ENCODE measurements around the gene SLC6A3. TPM values are rescaled to one million over a fixed set of nuclear protein-coding genes. Genes with fewer than 3 reads are reported as not detected.

Gene SLC6A3
- total RNA-seq, 1 donor from 2014 or later, result not detected

DNA sequence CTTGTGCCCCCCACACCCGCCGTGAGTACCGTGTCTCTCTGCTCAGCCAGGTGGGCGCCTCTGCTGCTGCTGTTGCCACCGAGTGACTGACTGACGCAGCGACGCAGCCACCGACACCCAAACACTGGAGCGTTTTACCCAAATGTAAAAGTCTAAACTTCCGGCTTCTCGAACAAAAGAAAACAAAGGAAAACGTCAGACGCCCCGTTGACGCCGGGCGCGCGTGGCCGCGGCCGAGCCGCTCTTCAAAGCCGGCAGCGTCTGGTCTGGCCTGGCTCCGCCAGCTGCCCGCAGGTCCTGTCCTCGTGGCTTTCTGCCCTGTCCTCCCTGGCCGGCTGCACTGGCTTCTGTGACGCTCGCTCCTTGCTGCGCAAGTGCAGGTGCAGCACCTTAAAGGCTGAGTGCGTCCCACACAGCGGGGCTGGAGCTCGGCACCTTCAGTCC, 58.9 kb downstream of the SLC6A3 start:
- TF ChIP-seq, protein P1, sequence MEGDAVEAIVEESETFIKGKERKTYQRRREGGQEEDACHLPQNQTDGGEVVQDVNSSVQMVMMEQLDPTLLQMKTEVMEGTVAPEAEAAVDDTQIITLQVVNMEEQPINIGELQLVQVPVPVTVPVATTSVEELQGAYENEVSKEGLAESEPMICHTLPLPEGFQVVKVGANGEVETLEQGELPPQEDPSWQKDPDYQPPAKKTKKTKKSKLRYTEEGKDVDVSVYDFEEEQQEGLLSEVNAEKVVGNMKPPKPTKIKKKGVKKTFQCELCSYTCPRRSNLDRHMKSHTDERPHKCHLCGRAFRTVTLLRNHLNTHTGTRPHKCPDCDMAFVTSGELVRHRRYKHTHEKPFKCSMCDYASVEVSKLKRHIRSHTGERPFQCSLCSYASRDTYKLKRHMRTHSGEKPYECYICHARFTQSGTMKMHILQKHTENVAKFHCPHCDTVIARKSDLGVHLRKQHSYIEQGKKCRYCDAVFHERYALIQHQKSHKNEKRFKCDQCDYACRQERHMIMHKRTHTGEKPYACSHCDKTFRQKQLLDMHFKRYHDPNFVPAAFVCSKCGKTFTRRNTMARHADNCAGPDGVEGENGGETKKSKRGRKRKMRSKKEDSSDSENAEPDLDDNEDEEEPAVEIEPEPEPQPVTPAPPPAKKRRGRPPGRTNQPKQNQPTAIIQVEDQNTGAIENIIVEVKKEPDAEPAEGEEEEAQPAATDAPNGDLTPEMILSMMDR (IDR thresholded peaks at IDR 0.05), result no peak
- Mint-ChIP-seq H3K27ac (ENCODE audit: unreplicated experiment) (peak overlapping the region; percentile 67), H3K36me3 (ENCODE audit: unreplicated experiment) (no peaks in the 10 kb centered on the region), H3K4me3 (ENCODE audit: unreplicated experiment) (peak overlapping the region; percentile 76), H3K9me3 (ENCODE audit: unreplicated experiment) (no peaks in the 10 kb centered on the region), H3K4me1 (ENCODE audit: unreplicated experiment) (peaks cover 9% of the 10 kb centered on the region), H3K27me3 (ENCODE audit: unreplicated experiment) (peaks cover 41% of the 10 kb centered on the region)
- no peak for DNase-seq (ENCODE audit: extremely low spot score, unreplicated experiment)

DNA sequence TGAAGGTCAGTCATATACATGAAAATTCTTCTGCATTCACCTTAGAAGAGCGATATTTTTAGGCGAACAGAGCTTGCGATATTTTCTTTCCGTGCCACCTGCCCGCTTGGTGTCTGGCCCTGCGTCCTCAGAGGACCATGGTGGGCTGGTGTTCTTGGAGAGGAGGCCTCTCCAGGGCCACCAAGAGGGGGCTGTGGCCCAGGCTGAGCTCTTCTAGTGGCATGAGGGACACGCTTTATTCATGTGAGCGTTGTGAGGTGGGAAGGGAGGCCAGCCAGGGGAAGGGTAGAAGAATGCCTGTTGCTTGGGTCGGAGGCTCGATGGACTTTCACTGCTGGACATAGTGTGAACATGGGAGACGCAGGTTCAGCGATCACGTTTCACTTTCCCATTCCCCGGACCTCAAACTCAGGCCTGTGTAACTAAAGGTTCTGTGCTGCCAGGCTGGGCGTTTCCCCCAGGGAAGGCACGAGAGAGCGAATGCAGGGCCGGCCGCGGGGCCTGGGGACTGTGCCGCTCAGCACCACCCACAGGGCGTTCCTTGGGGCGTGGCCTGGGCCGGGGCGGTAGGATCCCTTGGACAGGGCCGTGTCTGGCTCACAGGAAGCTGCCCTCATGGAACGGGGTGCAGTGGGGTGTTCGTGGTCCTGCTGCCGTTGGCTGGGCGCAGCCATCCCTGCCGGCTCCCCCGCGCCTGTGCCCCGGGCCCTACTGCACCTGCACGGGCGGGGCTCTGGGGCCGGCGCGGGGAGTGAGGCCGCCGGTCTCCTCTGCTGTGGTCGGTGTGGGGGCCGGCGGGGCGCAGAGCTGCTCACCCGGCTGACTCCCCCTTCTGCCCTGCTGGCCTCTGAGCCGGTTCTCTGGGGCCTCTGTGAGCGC, 59.6 kb downstream of the SLC6A3 start:
- DNase-seq (ENCODE audit: extremely low spot score, unreplicated experiment), result no peak
- peak overlapping the region; percentile 67 for H3K27ac Mint-ChIP-seq (ENCODE audit: unreplicated experiment)
- peak overlapping the region; percentile 76 for H3K4me3 Mint-ChIP-seq (ENCODE audit: unreplicated experiment)
- peaks cover 41% of the 10 kb centered on the region for H3K27me3 Mint-ChIP-seq (ENCODE audit: unreplicated experiment)
- H3K36me3 Mint-ChIP-seq (ENCODE audit: unreplicated experiment), result no peaks in the 10 kb centered on the region
- H3K4me1 Mint-ChIP-seq (ENCODE audit: unreplicated experiment), result peaks cover 9% of the 10 kb centered on the region
- H3K9me3 Mint-ChIP-seq (ENCODE audit: unreplicated experiment), result no peaks in the 10 kb centered on the region
- TF ChIP-seq, protein P1 (IDR thresholded peaks at IDR 0.05), result no peak

DNA sequence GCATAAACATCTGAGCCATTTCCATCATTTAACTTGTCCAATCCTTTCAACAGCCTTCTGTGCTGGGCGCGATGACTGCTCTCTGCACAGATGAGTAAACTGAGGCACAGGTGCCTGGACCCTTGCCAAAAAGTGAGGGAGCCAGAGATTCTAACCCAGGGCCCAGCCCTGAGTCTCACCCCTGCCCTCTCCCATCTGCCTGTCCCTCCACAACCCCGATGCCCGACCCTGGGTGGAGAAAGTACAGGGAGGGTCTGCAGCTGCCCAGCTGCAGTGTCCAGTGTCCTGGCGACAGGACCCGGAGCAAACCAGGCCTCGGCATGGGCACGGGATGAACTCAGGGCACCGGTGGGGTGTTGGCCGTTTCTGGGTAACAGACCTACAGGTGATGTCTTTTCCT, 60.7 kb downstream of the SLC6A3 start:
- H3K36me3 Mint-ChIP-seq (ENCODE audit: unreplicated experiment), result no peaks in the 10 kb centered on the region
- peaks cover 6% of the 10 kb centered on the region for H3K9me3 Mint-ChIP-seq (ENCODE audit: unreplicated experiment)
- H3K4me3 Mint-ChIP-seq (ENCODE audit: unreplicated experiment), result no peak overlapping the region
- TF ChIP-seq, protein P1 (IDR thresholded peaks at IDR 0.05), result no peak
- no peak overlapping the region for H3K27ac Mint-ChIP-seq (ENCODE audit: unreplicated experiment)
- peaks cover 41% of the 10 kb centered on the region for H3K27me3 Mint-ChIP-seq (ENCODE audit: unreplicated experiment)
- DNase-seq (ENCODE audit: extremely low spot score, unreplicated experiment), result no peak
- H3K4me1 Mint-ChIP-seq (ENCODE audit: unreplicated experiment), result peaks cover 9% of the 10 kb centered on the region

DNA sequence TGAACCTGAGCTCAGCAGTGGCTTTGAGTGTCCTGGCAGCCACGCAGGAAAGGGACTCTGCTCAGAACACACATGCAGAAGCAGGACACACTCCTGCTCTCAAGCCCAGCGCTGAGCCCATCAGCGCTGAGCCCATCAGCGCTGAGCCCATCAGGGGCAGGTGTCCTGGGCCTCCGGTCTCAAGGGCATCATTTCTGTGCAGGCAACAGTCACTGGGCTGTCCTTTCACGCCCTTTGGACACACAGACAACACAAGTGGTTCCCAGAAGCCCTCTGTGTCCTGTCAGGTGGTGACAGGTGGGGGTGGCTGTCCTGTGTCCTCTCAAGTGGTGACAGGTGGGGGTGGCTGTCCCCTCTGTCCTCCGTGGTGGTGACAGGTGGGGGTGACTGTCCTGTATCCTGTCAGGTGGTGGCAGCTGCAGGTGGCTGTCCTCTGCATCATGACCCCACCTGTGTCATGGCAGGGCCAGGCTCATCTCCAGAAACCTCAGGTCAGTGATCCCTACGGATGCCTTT, 61.3 kb downstream of the SLC6A3 start:
- no peak for DNase-seq (ENCODE audit: extremely low spot score, unreplicated experiment)
- Mint-ChIP-seq H3K4me1 (ENCODE audit: unreplicated experiment) (peaks cover 9% of the 10 kb centered on the region), H3K9me3 (ENCODE audit: unreplicated experiment) (peaks cover 6% of the 10 kb centered on the region), H3K27ac (ENCODE audit: unreplicated experiment) (no peak overlapping the region), H3K27me3 (ENCODE audit: unreplicated experiment) (peaks cover 38% of the 10 kb centered on the region), H3K36me3 (ENCODE audit: unreplicated experiment) (no peaks in the 10 kb centered on the region), H3K4me3 (ENCODE audit: unreplicated experiment) (no peak overlapping the region)
- TF ChIP-seq, protein P1 (IDR thresholded peaks at IDR 0.05), result no peak

DNA sequence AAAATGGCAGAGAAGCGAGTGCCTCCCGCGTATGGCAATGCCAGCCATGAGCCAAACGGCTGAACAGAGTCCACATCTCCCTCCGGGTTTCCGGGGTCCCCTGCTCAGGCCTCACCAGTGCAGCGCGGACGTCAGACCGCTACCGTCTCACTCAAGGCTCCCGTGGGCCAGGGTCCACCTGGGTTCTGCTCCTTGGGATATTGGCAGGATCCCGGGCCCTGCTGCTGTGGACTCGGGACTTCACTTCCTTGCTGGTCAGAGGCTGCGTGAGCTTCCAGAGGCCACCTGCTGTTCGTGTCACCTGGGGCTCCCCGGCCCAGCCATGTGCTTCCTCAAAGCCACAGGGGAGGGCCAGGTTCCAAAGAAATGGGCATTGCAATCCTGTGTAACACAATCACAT, 61.9 kb downstream of the SLC6A3 start:
- TF ChIP-seq, protein P1 (IDR thresholded peaks at IDR 0.05), result no peak
- Mint-ChIP-seq H3K27me3 (ENCODE audit: unreplicated experiment) (peaks cover 33% of the 10 kb centered on the region), H3K27ac (ENCODE audit: unreplicated experiment) (no peak overlapping the region), H3K36me3 (ENCODE audit: unreplicated experiment) (no peaks in the 10 kb centered on the region), H3K4me1 (ENCODE audit: unreplicated experiment) (peaks cover 9% of the 10 kb centered on the region), H3K4me3 (ENCODE audit: unreplicated experiment) (no peak overlapping the region), H3K9me3 (ENCODE audit: unreplicated experiment) (peaks cover 6% of the 10 kb centered on the region)
- no peak for DNase-seq (ENCODE audit: extremely low spot score, unreplicated experiment)
